ENCODE data around the gene CHODL. TPM values are rescaled to one million over a fixed set of nuclear protein-coding genes. Genes with fewer than 3 reads are reported as not detected.

Gene CHODL
- not detected for total RNA-seq
- long read RNA-seq = 0 reads

- DNase-seq = peak; percentile 43
- intact Hi-C loops (cut with DNase I) = no loop called here
- peak; percentile 29 for ATAC-seq (ENCODE audit: poor library complexity)
These were observed at the start of gene CHODL for GRCh38 chr21:18244671-18245463. Gene CHODL, plus strand, starts transcription at chr21:18244833. Its CDS starts 391 bp downstream, at chr21:18245224.

- no peak for ATAC-seq (ENCODE audit: poor library complexity)
- no peak for DNase-seq
- intact Hi-C loops (cut with DNase I) = no loop called here
These were observed 39.7 kb upstream of the CHODL start for GRCh38 chr21:18204931-18205330.

GRCh38 chr21:18218331-18218730 is 26.3 kb upstream of the CHODL start:
- DNase-seq (no peak), ATAC-seq (ENCODE audit: poor library complexity) (no peak)
- intact Hi-C loops (cut with DNase I) = no loop called here

- DNase-seq (no peak), ATAC-seq (ENCODE audit: poor library complexity) (no peak)
- intact Hi-C loops (cut with DNase I) = no loop called here
These were observed 24.1 kb upstream of the CHODL start for GRCh38 chr21:18220498-18220897.

- intact Hi-C loops (cut with DNase I) = no loop called here
- DNase-seq (no peak), ATAC-seq (ENCODE audit: poor library complexity) (no peak)
These were observed 22.3 kb upstream of the CHODL start for GRCh38 chr21:18222346-18222745.

- intact Hi-C loops (cut with DNase I) = no loop called here
- DNase-seq (no peak), ATAC-seq (ENCODE audit: poor library complexity) (peak; percentile 56)
These were observed 16.4 kb upstream of the CHODL start for GRCh38 chr21:18228060-18228739.

- ATAC-seq (ENCODE audit: poor library complexity) (no peak), DNase-seq (no peak)
- intact Hi-C loops (cut with DNase I) = no loop called here
These were observed 9.1 kb upstream of the CHODL start for GRCh38 chr21:18235545-18235944.

GRCh38 chr21:18245464-18245967 is 883 bp downstream of the CHODL start:
- intact Hi-C loops (cut with DNase I) = no loop called here
- DNase-seq = peak; percentile 37
- ATAC-seq (ENCODE audit: poor library complexity) = peak; percentile 12

- intact Hi-C loops (cut with DNase I) = no loop called here
These were observed 3.5 kb downstream of the CHODL start for GRCh38 chr21:18248171-18248570.

GRCh38 chr21:18249672-18250071 is 5.0 kb downstream of the CHODL start:
- intact Hi-C loops (cut with DNase I) = no loop called here
- ATAC-seq (ENCODE audit: poor library complexity) = no peak

More at GRCh38 chr21:18248171-18248570, 3.5 kb downstream of the CHODL start:
- DNase-seq (no peak), ATAC-seq (ENCODE audit: poor library complexity) (no peak)

GRCh38 chr21:18251065-18251464 is 6.4 kb downstream of the CHODL start:
- no peak for ATAC-seq (ENCODE audit: poor library complexity)
- intact Hi-C loops (cut with DNase I) = no loop called here
- no peak for DNase-seq

More at GRCh38 chr21:18249672-18250071, 5.0 kb downstream of the CHODL start:
- DNase-seq = no peak

GRCh38 chr21:18252256-18252655 is 7.6 kb downstream of the CHODL start:
- ATAC-seq (ENCODE audit: poor library complexity) (no peak), DNase-seq (no peak)
- intact Hi-C loops (cut with DNase I) = no loop called here

- no peak for ATAC-seq (ENCODE audit: poor library complexity)
- DNase-seq = no peak
- intact Hi-C loops (cut with DNase I) = no loop called here
These were observed 8.0 kb downstream of the CHODL start for GRCh38 chr21:18252680-18253079.

- intact Hi-C loops (cut with DNase I) = no loop called here
- ATAC-seq (ENCODE audit: poor library complexity) = peak; percentile 36
- DNase-seq = no peak
These were observed 8.6 kb downstream of the CHODL start for GRCh38 chr21:18253221-18253620.

- no peak for ATAC-seq (ENCODE audit: poor library complexity)
- intact Hi-C loops (cut with DNase I) = no loop called here
These were observed 9.2 kb downstream of the CHODL start for GRCh38 chr21:18253799-18254198.

GRCh38 chr21:18265944-18266343 is 21.3 kb downstream of the CHODL start:
- intact Hi-C loops (cut with DNase I) = no loop called here
- no peak for ATAC-seq (ENCODE audit: poor library complexity)
- no peak for DNase-seq

More at GRCh38 chr21:18253799-18254198, 9.2 kb downstream of the CHODL start:
- no peak for DNase-seq

- intact Hi-C loops (cut with DNase I) = no loop called here
- no peak for ATAC-seq (ENCODE audit: poor library complexity)
- DNase-seq = no peak
These were observed 22.9 kb downstream of the CHODL start for GRCh38 chr21:18267496-18267895.

GRCh38 chr21:18268906-18269305 is 24.3 kb downstream of the CHODL start:
- no peak for ATAC-seq (ENCODE audit: poor library complexity)
- intact Hi-C loops (cut with DNase I) = no loop called here
- no peak for DNase-seq

- ATAC-seq (ENCODE audit: poor library complexity) (no peak), DNase-seq (no peak)
- intact Hi-C loops (cut with DNase I) = no loop called here
These were observed 25.2 kb downstream of the CHODL start for GRCh38 chr21:18269856-18270255.

- intact Hi-C loops (cut with DNase I) = no loop called here
- no peak for DNase-seq
- ATAC-seq (ENCODE audit: poor library complexity) = no peak
These were observed 28.8 kb downstream of the CHODL start for GRCh38 chr21:18273400-18273799.
